Keratinocyte (primary cell): Measurements from ENCODE around the gene CPNE1.

ENCODE experiments used
- EZH2 ChIP-seq: IDR thresholded peaks from one replicate; pipeline ENCODE4 v1.6.1; 2012; ENCODE audit warnings: inconsistent platforms, mild to moderate bottlenecking, low read length, moderate library complexity
- TF ChIP-seq, protein P1 (sequence below), 3 experiments: IDR thresholded peaks in 1 of 3; conservative IDR thresholded peaks in 1 of 3; optimal IDR thresholded peaks in 1 of 3; 2 replicates in 2 of 3; 3 replicates in 1 of 3; pipeline versions ENCODE3 to v1.5.1; 2011; ENCODE audit warnings: low read length in 3 of 3, mild to moderate bottlenecking in 3 of 3, moderate library complexity in 2 of 3, control low read depth in 1 of 3, inconsistent platforms in 1 of 3; ENCODE audit not compliant: insufficient read depth in 2 of 3; ENCODE audit errors: extremely low read depth in 1 of 3

- TF ChIP-seq, protein P1, sequence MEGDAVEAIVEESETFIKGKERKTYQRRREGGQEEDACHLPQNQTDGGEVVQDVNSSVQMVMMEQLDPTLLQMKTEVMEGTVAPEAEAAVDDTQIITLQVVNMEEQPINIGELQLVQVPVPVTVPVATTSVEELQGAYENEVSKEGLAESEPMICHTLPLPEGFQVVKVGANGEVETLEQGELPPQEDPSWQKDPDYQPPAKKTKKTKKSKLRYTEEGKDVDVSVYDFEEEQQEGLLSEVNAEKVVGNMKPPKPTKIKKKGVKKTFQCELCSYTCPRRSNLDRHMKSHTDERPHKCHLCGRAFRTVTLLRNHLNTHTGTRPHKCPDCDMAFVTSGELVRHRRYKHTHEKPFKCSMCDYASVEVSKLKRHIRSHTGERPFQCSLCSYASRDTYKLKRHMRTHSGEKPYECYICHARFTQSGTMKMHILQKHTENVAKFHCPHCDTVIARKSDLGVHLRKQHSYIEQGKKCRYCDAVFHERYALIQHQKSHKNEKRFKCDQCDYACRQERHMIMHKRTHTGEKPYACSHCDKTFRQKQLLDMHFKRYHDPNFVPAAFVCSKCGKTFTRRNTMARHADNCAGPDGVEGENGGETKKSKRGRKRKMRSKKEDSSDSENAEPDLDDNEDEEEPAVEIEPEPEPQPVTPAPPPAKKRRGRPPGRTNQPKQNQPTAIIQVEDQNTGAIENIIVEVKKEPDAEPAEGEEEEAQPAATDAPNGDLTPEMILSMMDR (optimal IDR thresholded peaks at IDR 0.05 in 1 of 3, IDR thresholded peaks at IDR 0.05 in 1 of 3, conservative IDR thresholded peaks at IDR 0.05 in 1 of 3; ENCODE audit: extremely low read depth in 1 of 3, insufficient read depth in 2 of 3, low read length in 3 of 3) = peak; percentile 28 to 68 (median 35)
- no peak for TF ChIP-seq EZH2
These were observed 45.3 kb downstream of the CPNE1 start for GRCh38 chr20:35619196-35620095.
